ENCODE data around the gene EPS15. TPM values are rescaled to one million over a fixed set of nuclear protein-coding genes. Genes with fewer than 3 reads are reported as not detected.

The EPS15 gene
- total and polyA plus RNA-seq, 8 donors: 45.6 to 79.0 (median 54.9) TPM

DNA sequence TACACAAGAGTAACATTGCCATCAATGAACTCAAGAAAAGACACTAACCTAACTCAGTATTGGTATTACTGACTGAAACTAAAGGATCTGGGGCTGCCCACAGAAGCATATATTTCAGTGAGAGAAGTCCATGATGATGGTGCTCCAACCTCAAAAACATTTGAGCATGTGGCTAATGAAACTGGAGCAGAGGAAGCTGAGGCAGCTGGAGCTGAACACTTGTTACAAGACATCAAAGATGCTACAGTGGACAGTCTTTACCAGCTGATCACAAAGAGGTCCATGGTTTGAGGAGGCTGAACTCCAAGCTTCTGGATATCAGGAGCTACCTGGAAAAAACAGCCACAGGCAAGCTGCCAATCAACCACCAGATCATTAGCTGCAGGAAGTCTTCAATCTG is 146.5 kb downstream of the EPS15 start:
- intact Hi-C loops (cut with DNase I): no loop called here
- Histone ChIP-seq H3K27me3 (no peaks in the 10 kb centered on the region), H3K4me1 (no peaks in the 10 kb centered on the region), H3K9me3 (no peaks in the 10 kb centered on the region), H3K36me3 (peaks cover 0 to 73% of the 10 kb centered on the region in 2 donors), H3K27ac (no peak overlapping the region), H3K4me3 (no peak overlapping the region)
- no peak for TF ChIP-seq CTCF (IDR thresholded peaks at IDR 0.05)
- DNase-seq: no peak
- ATAC-seq: no peak

DNA sequence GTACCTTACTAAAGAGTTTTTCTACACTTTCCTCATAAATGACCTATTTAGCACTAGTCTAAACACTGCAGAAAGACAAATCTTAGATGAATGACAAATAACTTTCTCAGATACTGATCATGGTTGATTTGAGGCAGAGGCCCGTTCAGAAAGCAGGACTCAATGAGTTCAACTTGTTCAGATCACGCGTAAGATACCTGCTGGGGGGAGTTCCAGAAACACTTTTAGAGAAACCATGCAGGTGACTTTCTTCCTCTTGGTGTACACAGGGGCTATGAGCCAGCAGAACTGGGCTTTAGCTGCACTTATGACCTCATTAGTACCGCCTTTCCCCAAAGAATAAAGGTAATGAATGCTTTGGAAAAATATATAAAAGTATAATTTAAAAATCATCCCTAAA is 149.9 kb downstream of the EPS15 start:
- H3K9me3 ChIP-seq: no peaks in the 10 kb centered on the region
- H3K4me1 ChIP-seq: no peaks in the 10 kb centered on the region
- TF ChIP-seq CTCF (IDR thresholded peaks at IDR 0.05): no peak
- H3K27ac ChIP-seq: no peak overlapping the region
- H3K27me3 ChIP-seq: no peaks in the 10 kb centered on the region
- H3K36me3 ChIP-seq: peaks cover 0 to 66% of the 10 kb centered on the region in 2 donors
- intact Hi-C loops (cut with DNase I): no loop called here
- ATAC-seq (no peak), DNase-seq (no peak)
- no peak overlapping the region for H3K4me3 ChIP-seq

DNA sequence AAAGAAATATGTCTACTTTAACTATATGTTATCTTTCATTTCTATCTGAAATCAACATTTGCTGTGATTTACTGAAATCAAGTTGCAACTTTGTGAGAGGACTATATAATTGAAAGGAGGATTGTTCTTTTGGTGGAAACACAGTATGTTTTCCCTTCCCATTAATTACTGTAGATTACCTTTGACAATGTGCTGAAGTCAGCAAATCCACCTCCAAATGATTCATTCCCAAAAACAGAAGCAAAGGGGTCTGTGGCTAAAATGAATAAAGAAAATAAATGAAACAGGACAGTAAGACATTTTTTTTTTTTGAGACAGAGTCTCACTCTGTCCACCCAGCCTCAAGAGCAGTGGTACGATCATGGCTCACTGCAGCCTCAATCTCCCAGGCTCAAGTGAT is 153.3 kb downstream of the EPS15 start:
- H3K4me1 ChIP-seq: no peaks in the 10 kb centered on the region
- no peak for ATAC-seq

GRCh38 chr1:51359879-51360278 is 159.2 kb downstream of the EPS15 start:
- no peaks in the 10 kb centered on the region for H3K4me1 ChIP-seq
- H3K27ac ChIP-seq: no peak overlapping the region
- no peaks in the 10 kb centered on the region for H3K9me3 ChIP-seq
- intact Hi-C loops (cut with DNase I): no loop called here
- no peak for DNase-seq
- no peak for ATAC-seq
- no peak for TF ChIP-seq CTCF (IDR thresholded peaks at IDR 0.05)
- peaks cover 0 to 87% of the 10 kb centered on the region in 2 donors for H3K36me3 ChIP-seq
- no peak overlapping the region for H3K4me3 ChIP-seq
- no peaks in the 10 kb centered on the region for H3K27me3 ChIP-seq

More for the DNA sequence above, 153.3 kb downstream of the EPS15 start:
- Histone ChIP-seq H3K9me3 (no peaks in the 10 kb centered on the region), H3K27me3 (no peaks in the 10 kb centered on the region), H3K36me3 (peaks cover 0 to 61% of the 10 kb centered on the region in 2 donors), H3K4me3 (no peak overlapping the region), H3K27ac (no peak overlapping the region)
- intact Hi-C loops (cut with DNase I): no loop called here
- no peak for DNase-seq
- no peak for TF ChIP-seq CTCF (IDR thresholded peaks at IDR 0.05)

GRCh38 chr1:51355382-51355781 is 163.7 kb downstream of the EPS15 start:
- Histone ChIP-seq H3K36me3 (peaks cover 0 to 61% of the 10 kb centered on the region in 2 donors), H3K4me3 (no peak overlapping the region), H3K9me3 (no peaks in the 10 kb centered on the region), H3K27me3 (no peaks in the 10 kb centered on the region), H3K4me1 (no peaks in the 10 kb centered on the region), H3K27ac (no peak overlapping the region)
- no peak for ATAC-seq
- no peak for DNase-seq
- TF ChIP-seq CTCF (IDR thresholded peaks at IDR 0.05): no peak
- intact Hi-C loops (cut with DNase I): no loop called here

Data from left lung (tissue), 10 donors.